A172 (cell line): ENCODE measurements around the gene MAX. TPM values are rescaled to one million over a fixed set of nuclear protein-coding genes. Genes with fewer than 3 reads are reported as not detected.

Source experiments
- DNase-seq: peaks from one replicate; pipeline ENCODE4 v3.0.0-alpha.2; 2015; ENCODE audit warnings: low spot score
- total RNA-seq: library from RNA; depleted of rRNA; stranded (reverse); fragments of >200 nt; shearing (Covaris generic); gene quantifications from 2 replicates; pipeline ENCODE4 v1.2.3, GENCODE V29; 2014

Gene MAX
- total RNA-seq, 1 experiment from 2014 or later, result 27.3 TPM

DNA sequence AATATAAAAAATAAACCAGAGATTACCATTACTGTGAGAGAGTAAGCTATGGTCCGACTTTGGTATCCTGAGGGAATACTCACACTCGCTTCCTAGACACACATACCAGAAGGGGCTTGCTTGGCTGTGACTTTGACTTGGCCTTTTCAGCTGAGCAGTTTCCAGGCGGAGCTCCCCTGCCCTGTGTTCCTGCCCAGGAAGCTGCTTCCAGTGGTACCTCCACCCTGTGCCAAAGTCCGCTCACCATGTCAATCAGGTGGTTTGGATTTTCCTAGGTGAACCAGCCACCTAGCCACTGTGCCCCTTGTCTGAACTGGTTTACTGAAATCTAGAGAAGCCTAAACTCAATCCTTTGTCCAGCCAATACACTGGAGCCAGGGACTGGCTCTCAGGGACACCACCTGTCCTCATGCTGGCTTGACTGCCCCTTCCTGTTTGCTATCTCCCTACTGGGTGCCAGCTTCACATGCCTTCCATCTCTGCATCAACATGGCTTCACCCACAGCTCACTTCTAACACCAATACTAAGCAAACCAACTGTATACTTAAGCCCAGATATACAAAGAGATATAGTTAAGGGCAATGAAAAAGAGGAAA, 28.6 kb downstream of the MAX start:
- DNase-seq, result no peak

DNA sequence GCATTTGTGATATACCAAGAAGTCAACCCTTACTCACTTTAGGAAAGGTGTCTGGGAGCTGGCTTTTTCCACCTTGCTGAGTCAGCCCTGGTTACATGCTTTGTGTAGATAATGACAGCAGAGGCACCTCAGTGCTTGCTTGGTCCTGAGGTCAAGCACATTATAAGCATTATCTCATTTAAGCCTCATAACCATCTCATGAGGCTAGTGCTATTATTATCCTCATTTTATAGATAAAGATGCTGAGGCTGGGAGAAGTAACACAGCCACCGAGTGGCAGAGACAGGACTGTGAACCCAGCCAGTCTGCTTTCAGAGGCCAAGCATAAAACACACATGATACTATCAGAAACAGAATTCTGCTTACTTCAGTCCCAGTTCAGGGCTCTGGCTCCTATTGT, 29.4 kb downstream of the MAX start:
- DNase-seq, result no peak

DNA sequence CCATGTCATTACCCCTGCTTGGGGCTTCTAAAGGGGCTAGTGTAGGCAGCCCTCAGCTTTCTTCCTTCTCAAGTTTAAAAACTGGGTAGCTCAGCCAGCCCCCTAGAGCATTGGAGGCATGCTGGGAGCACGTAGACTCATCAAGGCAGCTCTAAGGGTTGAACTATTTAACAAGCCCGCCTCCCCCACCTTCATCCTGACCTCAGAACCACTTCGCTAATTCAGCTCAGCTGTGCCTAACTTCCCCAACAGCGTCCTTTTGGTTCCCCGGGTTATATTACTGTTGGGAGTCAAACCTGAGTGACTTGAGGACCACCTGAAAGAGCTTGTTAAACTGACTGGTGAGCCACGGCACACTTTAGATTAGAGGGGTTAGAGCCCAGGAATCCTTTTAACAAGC, 30.1 kb downstream of the MAX start:
- no peak for DNase-seq

DNA sequence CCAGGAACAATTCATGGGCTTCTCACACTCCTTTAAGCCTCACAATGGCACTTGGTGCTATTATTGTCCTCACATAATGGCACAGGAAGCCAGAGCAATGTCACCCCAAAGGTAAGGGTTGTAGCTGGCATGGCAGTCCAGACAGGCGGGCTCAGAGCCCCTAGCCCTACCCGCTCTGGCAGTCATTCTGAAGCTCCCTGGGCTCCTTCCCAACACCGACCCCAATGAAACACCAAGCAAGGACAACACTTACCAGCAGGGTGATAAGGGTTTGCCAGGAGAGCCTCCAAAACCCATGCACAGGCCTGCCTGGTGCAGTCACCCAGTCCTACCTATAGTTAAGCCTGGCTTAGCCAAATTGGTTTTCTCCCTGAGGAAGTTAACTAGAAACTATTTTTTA, 30.8 kb downstream of the MAX start:
- DNase-seq, result no peak

DNA sequence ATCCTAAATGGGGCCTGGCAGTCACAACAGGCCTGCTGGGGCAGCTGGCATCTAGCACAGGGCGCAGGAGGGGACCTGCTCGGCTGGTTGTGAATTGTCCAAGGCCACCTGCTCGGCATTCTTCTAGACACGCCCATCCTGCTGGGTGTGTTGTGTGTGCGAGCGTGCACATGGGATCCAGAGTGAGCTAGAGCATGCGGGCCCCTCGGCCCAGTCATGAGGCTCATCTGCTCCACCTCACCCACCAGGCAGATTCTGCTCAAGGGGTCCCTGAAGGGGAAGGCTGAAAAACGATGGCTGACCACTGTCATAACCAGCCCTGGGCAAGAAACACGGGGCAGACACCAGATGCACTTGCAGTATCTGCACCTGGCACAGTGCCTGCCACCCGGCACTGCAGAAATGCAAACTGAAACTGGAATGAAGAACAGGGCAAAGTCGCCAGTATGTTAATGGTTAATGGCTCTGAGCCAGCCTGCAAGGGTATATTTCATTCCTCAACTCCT, 31.8 kb downstream of the MAX start:
- no peak for DNase-seq

DNA sequence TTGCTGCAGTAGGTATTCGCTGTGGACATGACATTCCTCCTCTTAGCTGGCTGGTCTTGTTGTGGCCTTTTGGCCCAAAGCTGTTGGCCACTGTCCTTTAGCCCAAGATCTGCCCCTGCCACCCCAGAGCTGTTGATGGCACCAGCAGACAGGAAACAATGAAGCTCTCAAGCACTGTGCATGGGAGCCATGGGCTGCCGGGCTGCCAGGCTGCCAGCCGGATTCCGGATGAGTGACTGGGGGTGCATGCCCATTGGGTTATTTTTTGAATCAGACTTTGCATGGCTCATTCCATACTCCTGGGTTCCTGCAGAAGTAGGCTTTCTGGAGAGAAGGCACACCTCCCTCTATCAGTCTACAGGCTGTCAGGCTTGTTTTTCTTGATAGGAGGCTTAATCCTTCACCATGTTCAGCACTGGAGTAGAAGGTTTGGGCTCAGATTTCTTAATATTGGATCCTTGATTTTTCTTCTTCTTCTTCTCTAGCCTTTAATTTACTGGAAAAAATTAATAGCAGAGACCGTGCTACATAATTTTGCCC, 32.4 kb downstream of the MAX start:
- DNase-seq, result no peak

DNA sequence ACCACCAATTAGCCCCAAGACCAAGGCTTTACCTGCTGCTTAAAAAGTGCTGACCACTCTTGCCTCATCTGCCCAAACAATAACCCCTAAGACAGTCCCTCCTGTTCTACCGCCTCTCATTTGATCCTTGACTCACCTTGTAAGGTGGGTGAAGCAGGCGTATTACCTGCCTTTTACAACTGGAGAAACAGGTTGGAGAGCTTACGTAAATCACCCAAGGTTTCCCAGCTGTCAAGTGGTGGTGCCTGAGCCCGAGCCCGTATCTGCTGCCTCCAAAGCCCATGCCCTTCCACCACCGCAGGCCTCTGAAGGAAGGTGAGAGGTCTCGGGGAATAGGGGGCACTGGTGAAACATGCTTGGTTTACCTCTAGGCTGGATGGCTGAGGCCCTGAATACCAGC, 36.6 kb downstream of the MAX start:
- no peak for DNase-seq

DNA sequence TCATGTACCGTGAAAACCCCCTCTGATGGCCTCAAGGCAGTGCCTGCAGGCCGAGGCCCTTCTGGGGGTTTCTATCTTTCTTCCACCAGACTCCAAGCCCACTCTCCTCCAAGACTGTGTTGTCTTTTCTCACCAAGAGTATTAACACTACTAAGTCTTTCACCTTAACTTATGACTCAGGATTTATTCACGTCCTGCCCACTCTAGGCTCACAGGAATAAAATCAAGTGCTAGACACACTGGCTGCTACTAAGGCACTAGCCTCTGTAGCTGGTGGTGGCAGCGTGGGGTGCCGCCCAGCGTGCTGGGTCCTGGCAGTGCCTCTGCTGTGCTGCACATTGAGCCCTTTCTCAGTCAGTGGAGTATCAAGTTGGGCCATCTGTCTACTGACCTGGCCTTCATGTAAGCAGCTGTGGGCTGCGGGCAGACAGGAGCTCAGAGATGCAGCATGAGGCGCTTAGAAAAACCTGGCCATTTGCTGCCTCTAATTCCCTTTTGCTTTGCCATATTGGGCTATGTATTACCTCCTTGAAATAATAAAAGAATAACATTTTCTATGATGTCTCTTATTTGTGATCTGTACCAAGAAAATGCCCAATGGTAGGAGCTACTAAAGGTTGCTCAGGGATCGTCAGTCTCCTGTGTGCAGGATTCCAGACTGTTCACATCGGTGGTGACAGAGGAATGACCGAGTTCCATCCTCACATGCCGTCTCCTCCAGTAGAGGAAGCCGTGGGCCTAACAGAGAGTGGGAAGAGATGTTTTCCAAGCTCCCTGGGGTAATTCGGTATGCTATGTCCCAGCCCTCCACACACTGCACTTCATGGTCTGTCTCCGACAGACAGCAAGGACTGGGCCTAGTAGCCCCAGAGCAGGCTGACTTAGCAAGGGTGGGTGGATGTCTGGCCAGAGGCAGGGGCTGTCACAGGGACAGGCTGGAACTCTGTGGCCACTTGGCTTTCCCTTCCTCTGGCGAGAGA, 39.9 kb downstream of the MAX start:
- DNase-seq, result peak; percentile 6

DNA sequence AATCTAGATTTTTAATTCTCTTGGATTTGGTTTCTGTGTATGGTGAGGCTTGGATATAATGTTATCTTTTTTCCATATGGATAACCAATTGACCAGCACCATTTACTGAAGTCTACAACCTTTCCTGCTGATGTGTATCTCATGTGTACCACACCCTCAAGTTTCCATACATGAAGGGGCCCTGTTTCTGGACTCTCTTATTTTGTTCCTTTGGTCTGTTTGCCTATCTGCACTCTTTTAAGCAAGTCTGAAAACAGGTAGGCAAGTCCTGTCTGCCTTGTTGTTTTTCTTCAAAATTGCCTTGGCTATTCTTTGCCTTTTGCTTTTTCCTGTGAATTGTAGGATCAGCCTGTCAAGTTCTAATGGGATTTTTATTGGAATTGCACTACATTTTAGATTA, 44.6 kb downstream of the MAX start:
- DNase-seq, result no peak

DNA sequence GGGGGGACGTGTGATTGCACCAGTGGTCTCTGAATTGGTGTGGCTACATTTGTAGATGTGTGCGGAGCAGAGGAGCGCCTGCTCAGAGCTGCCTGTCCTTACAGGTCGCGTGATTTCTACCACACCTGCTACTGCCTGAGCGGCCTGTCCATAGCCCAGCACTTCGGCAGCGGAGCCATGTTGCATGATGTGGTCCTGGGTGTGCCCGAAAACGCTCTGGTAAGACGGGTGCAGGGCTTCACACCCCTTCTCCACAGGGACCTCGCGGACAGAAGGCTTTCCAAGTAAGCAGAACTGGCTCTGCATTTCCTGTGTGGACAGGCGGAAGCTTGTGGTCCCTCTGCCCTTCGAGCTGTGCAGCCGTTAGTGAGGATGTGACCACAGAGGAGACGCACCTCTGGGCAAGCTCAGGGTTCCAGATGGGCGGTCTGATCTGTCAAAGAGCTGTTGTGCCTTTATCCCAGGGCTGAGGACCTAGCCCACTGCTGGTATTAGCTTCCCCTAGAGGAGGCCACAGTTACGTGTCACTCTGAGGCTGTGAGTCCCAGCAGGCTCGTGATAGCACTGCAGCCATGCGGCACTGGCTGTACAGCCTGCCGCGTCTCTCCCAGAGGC, 47.7 kb downstream of the MAX start:
- DNase-seq, result no peak

DNA sequence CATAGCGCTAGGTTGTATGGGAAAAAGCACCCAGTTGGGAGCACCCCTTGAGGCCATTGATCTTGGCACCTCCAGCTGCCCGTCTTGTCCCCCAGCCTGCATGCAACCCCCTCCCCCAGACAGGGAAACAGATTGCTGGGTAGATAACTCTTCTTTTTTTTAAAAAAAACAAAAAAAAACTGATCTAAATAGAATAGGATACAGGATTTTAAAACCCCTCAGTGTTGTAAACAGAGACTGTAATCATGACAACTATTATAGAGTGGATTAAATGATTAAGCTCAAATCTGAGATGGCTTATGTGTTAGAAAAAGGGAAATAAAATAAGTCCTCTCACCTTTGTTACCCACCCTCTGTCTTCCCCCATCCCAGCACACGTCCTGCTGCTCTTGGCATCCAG, 48.9 kb downstream of the MAX start:
- DNase-seq, result no peak

DNA sequence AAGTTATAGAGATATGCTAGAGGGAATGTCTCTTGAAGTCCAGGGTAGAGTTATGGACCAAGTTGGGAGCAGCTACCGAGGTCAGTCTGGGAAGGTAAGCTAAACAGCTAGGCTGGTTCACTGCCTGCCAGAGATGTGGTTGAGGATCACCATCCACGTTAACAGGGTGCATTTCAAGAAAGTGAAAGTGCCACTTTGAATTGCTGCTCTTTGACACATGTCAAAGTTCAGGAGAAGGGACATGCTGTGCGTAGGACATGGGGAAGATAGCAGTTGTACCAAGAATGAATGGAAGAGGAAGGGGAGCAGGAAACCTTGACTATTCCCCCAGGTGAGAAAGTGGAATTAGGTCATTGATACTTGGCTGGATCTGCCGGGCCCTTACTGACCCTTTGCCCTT, 49.5 kb downstream of the MAX start:
- DNase-seq, result no peak

DNA sequence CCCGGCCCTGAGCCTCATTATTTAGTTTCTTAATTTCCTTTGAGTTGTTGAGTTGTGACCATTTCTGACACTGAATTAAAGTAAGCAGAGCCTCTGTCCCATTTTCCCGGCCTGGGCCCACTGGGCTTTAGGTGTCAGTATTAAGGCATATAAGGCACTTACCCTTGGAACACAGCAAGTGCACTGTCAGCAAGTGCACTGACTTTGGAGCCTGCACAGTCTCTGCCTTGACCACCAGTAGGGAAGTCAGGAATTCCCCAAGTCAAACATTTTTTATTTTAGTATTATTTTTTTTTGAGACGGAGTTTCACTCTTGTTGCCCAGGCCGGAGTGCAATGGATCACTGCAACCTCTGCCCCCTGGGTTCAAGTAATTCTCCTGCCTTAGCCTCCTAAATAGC, 56.6 kb downstream of the MAX start:
- no peak for DNase-seq

DNA sequence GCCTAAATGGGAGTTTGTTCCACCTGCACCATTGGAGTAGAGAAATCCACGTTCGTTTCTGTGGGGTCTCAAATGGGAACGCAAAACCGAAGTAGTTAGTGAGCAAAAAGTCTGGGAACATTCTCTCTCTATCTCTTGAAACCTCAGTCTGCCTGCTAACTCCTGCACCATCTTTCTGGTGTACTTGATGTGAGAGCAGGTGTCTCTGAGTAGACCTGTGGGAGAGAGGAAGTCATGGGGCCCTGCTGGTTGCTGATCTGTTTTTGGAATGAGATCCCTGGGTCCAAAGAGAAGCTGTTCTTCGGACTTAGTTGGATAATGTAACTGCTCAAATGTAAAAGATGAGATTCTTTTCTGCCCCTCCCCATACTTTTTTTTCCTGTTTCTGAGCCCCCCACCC, 57.3 kb downstream of the MAX start:
- no peak for DNase-seq

DNA sequence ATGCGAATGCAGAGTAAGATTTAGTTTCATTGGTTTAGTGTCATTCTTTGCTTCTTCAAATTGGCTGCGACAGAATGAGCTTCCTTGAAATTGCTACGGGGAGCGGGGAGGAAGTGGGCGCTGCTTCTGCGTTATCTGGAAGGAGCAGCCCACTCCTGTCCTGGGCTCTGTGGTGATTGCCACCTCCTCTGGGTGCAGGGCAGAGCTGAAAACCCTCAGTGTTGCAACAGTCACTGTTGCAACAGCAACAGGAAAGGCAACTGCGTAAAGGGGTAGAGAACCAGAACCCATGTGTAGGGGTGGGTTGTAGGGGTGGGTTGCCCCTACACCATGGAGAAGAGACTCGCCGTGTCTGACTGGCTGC, 57.7 kb downstream of the MAX start:
- no peak for DNase-seq

DNA sequence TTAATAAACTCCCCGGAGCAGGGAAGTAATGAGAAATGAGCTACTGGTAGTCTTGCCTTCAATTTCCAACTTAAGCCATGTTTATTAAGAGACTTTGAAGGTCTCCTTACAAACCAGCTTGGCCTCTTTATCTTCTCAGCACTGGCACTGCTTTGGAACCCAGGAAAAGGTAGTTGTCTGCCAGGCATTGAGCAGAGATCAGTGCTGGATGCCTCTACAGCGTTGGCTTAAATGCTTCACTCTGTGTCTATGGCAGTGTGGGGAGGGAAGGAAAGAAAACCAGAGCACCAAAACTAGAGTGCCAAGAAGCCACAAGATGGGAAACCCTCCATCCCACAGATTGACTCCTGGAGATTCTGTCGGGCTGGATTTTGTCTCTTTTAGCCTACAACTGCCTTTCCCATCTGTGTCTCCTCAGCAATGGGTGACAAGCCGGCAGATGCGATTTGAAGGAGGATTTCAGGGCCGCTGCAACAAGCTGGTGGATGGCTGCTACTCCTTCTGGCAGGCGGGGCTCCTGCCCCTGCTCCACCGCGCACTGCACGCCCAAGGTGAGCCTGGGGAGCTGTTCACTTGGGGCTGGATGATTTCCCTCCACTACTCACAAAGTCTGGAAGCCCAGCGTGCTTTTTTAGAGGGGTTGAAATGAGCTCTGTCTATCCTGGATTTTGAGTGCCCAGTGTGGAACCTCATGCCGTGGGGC, 58.3 kb downstream of the MAX start:
- DNase-seq, result no peak

DNA sequence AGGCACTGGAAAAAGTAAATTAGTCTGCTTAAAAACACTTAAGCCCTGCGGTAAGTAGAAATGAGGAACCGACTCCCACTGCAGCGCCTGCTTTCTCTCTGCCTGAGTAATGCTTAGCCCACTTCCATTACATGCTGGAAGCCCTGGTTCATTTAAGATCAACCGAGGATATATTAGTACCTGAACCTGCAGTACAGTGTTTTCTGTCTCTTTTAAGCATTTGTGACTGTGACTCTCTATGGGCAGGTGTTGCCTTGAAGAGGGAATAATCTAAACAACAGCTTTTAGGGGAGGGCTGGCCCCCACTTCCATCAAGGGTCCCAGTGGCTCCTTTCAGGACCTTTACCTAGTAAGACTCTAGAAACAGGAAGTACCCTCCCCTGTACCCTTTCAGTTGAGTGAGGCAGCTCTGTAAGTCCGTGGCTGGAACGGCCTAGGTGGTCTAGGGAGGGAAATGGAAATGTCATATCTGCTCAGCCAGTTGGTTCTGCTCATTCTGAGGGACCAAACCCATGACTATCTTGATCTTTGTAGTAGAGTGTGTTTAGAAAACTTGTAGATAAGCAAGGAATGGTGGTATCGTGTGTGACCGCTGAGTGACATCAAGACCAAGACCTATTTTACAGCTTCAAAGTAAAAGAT, 59.5 kb downstream of the MAX start:
- DNase-seq, result no peak

DNA sequence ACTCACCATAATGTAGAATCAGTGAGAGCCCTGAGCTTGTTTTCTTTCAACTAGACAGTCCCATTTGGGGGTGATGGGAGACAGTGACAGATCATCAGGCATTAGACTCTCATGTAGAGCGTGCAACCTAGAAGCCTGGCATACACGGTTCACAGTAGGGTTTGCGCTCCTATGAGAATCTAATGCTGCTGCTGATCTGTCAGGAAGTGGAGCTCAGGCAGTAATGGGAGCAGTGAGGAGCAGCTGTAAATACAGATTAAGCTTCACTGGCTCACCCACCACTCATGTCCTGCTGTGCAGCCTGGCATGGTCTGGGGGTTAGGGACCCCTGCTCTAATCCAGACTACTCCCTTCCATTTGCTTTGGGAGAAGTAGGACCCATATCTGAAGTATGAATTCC, 60.0 kb downstream of the MAX start:
- DNase-seq, result no peak

DNA sequence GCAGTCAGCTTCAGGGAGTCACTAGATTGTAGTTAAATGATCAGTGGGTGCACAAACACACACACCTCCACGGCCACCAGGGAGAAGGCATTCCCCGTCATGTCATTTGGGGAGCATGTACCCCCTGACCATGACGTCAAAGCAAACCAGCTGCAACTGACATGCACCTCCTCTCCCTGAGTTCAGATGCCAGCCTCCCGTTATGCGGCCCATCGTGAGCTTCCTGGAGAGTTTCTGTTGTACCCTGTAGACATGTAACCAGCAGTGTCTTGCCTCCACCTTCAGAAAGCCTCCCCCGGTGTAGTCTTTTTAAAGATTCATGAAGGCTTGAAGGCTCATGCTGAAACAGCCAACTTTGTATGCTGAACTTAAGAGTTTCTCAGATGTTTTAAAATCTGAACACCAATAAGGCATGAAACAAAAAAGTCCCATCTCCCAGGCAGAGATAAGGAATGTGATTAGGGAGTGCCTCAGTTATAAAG, 60.8 kb downstream of the MAX start:
- no peak for DNase-seq

DNA sequence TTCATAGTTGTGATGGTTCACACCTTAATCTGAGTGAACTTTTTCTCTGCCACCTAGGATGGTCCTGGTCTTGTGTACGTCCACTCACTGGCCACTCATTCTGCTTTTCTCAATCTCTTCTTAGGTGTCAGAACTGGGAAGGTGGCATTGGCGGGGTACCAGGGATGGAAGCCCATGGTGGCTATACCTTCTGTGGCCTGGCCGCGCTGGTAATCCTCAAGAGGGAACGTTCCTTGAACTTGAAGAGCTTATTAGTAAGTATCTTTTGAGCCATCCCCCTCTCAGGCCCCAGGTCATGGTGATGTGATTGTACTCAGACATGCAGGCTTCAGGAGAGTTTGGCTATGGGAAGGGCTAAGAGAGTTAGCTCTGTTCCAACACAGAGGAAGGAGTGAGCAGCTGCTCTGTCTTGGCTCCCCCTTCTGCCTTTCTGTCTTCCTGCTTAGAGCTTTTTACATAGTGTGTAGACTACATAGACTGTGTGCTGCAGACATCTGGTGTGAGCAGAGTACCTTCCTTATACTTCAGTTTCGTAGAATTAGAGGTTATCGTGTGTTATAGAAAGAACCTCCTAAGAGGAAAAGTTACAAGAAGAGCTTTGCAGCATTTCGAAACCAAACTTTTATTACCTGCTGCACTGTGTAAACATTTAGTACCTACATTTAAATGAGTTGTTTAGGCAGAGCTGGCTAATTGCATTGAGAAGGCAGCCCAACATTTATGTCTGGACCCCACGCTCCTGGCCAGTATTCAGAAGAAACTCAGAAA, 61.5 kb downstream of the MAX start:
- DNase-seq, result no peak

DNA sequence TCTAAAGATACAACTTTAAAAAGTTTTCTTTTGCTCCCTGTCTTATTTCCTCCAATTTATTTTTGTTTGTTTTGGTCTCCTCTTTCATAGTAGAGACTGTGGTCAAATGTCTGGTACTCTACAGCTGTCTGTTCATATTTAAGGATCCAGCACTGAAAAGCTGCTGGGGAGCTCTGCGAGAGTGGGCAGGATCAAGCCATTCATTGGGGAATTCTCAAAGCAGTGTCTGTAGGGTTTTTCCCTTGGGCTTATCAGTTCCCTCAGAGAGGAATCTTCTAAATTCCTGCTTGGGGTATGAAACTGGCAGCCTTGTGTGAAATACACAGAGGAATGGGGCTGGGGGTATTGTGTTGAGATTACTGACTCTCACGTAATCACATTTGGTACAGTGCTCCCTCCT, 63.4 kb downstream of the MAX start:
- DNase-seq, result no peak
